Tibial artery (tissue), 4 donors: ENCODE data around the gene ANGPTL4.
A peak's percentile ranks its signal among the peaks of the same experiment; 100 is the strongest.
"Not testable (repeated sequence)": the region's sequence is repeated elsewhere in the genome, so short reads cannot be mapped to it uniquely, and the experiment has no call there.

ENCODE experiments used
- DNase-seq, 2 donors: peaks; one replicate each; pipeline ENCODE4 v3.0.0-alpha.2; 2019
- H3K27ac ChIP-seq, 2 donors: fragments of 200-600 bp; sonication (generic) in 1 of 2; 1 replicate in 1 of 2; 2 replicates in 1 of 2; pipeline ENCODE4 v1.5.1; 2018 to 2019; ENCODE audit warnings: mild to moderate bottlenecking in 1 of 2
- H3K27me3 ChIP-seq, 2 donors: fragments of 200-600 bp; sonication (generic) in 1 of 2; one replicate each; pipeline versions ENCODE4 v1.5.1 to v1.6.0; 2016 to 2019
- H3K36me3 ChIP-seq, 3 donors: fragments of 200-600 bp; sonication (generic) in 2 of 3; one replicate each; pipeline ENCODE4 v1.5.1; 2016 to 2019; ENCODE audit warnings: mild to moderate bottlenecking in 2 of 3
- H3K4me1 ChIP-seq, 4 donors: fragments of 200-600 bp; sonication (generic) in 2 of 4; 1 replicate in 3 of 4; 2 replicates in 1 of 4; pipeline ENCODE4 v1.5.1; 2016 to 2019
- H3K4me3 ChIP-seq, 2 donors: fragments of 200-600 bp; sonication (generic) in 1 of 2; 1 replicate in 1 of 2; 2 replicates in 1 of 2; pipeline ENCODE4 v1.5.1; 2018 to 2019; ENCODE audit warnings: mild to moderate bottlenecking in 2 of 2
- H3K9me3 ChIP-seq, 3 donors: fragments of 200-600 bp; sonication (generic) in 1 of 3; one replicate each; pipeline ENCODE4 v1.5.1; 2016 to 2019
- intact Hi-C: fragments of 100-400 bp; cut with DNase I; formaldehyde crosslinking; loops from one replicate; pipeline ENCODE4 v1.15.0; 2023; ENCODE audit warnings: low total_unique reads
- TF ChIP-seq, protein P1 (sequence below), 2 experiments: fragments of 200-600 bp in 1 of 2; fragments of 450-650 bp in 1 of 2; IDR thresholded peaks; one replicate each; pipeline ENCODE4 v1.5.1; 2017 to 2019; ENCODE audit warnings: antibody characterized with exemption in 2 of 2, mild to moderate bottlenecking in 1 of 2, moderate library complexity in 1 of 2

ANGPTL4 gene

DNA sequence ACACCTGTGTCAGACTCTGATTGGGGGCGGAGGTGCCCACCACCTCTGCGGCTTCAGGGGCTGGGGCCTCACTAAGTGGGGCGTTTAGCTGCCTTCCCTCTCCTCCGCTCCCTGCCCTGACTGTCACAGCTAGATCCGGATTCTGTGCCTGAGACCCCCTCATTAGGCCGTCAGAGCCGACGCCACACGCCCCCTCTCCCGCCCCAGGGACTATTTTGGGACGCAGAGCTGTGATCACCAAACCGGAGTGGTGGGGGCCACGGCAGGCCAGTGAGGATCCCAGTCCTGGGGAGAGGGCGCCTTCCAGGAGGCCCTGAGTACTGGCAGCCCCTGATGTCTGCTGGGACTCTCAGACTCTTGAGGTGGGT is 21.7 kb upstream of the ANGPTL4 start:
- TF ChIP-seq, protein P1, sequence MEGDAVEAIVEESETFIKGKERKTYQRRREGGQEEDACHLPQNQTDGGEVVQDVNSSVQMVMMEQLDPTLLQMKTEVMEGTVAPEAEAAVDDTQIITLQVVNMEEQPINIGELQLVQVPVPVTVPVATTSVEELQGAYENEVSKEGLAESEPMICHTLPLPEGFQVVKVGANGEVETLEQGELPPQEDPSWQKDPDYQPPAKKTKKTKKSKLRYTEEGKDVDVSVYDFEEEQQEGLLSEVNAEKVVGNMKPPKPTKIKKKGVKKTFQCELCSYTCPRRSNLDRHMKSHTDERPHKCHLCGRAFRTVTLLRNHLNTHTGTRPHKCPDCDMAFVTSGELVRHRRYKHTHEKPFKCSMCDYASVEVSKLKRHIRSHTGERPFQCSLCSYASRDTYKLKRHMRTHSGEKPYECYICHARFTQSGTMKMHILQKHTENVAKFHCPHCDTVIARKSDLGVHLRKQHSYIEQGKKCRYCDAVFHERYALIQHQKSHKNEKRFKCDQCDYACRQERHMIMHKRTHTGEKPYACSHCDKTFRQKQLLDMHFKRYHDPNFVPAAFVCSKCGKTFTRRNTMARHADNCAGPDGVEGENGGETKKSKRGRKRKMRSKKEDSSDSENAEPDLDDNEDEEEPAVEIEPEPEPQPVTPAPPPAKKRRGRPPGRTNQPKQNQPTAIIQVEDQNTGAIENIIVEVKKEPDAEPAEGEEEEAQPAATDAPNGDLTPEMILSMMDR (IDR thresholded peaks at IDR 0.05), result no peak
- Histone ChIP-seq H3K4me3 (peak overlapping the region; percentile 81), H3K4me1 (peaks cover 0 to 17% (median 8%) of the 10 kb centered on the region in 4 donors), H3K27me3 (no peaks in the 10 kb centered on the region), H3K9me3 (no peaks in the 10 kb centered on the region), H3K27ac (peak overlapping the region; percentile 81 to 89), H3K36me3 (no peaks in the 10 kb centered on the region)
- intact Hi-C loops, result no loop called here
- DNase-seq, result no peak

DNA sequence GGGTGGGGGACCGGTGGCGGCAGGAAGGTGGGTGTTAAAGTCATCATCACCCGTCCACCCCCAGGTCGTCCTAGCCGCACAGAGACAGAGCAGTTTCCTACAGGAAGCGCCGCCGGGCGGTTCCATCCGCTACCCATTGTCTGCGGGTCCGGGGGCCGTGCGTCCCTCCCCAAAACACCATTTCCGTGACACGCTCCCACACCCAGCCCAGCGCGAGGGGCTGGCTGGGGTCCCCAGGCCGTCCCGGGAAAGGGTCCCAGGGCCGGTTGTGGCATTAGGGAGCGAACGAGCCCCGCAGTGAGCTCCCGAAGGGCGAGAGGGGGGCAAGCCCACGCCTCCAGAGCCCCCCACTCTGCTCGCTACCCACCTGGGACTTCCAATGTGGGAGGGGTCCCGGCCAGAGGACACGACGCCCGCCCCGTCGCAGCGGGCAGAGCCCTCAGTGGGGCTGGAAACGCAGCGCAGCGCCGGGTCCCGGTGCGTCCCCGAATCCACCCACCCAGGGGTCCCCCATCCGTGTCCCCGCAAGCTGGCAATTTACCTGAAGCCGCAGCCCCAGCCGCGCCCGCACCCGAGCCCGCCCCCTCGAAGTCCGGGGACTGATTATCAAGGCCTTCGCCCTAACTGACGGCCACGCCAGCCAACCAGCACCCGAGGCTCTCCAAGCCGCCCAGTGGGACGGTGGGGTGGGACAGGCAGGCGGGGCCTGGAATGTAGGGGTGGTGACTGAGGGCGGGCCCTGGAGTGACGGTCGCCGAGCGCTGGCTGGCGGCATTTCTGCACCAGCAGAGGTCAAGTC is 21.1 kb upstream of the ANGPTL4 start, which contains the start of gene KANK3:
Gene KANK3 (minus strand): TSS at position 579 of the 799 bp plus-strand sequence. CDS start 5,434 bp downstream, outside the sequence.
- no peaks in the 10 kb centered on the region for H3K9me3 ChIP-seq
- H3K4me3 ChIP-seq, result peak within 1 kb of the TSS; percentile 81
- no peaks in the 10 kb centered on the region for H3K36me3 ChIP-seq
- TF ChIP-seq, protein P1 (IDR thresholded peaks at IDR 0.05), result no peak
- H3K27ac ChIP-seq, result peak within 1 kb of the TSS; percentile 81 to 89
- no peaks in the 10 kb centered on the region for H3K27me3 ChIP-seq
- intact Hi-C loops, result no loop called here
- DNase-seq, result peak; percentile 94 to 98
- H3K4me1 ChIP-seq, result peaks cover 0 to 20% (median 8%) of the 10 kb centered on the region in 4 donors

DNA sequence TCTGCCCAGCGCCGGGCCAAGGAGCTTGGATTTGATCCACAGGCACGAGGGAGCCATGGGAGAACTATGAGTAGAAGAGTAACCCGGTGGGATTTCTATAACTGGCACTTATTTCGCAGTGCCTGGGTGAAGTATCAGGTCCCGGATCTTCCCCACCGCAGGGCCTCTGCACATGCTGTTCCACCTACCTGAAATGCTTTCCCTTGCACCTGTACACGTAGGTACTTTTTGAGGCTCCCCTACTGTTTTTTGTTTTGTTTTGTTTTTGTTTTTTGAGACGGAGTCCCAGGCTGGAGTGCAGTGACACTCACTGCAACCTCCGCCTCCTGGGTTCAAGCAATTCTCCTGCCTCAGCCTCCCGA is 20.5 kb upstream of the ANGPTL4 start:
- TF ChIP-seq, protein P1 (IDR thresholded peaks at IDR 0.05), result no peak
- intact Hi-C loops, result no loop called here
- Histone ChIP-seq H3K4me1 (peaks cover 0 to 23% (median 9%) of the 10 kb centered on the region in 4 donors), H3K4me3 (peak overlapping the region; percentile 81), H3K36me3 (no peaks in the 10 kb centered on the region), H3K27me3 (no peaks in the 10 kb centered on the region), H3K9me3 (no peaks in the 10 kb centered on the region), H3K27ac (peak overlapping the region; percentile 8 to 44)
- no peak for DNase-seq

DNA sequence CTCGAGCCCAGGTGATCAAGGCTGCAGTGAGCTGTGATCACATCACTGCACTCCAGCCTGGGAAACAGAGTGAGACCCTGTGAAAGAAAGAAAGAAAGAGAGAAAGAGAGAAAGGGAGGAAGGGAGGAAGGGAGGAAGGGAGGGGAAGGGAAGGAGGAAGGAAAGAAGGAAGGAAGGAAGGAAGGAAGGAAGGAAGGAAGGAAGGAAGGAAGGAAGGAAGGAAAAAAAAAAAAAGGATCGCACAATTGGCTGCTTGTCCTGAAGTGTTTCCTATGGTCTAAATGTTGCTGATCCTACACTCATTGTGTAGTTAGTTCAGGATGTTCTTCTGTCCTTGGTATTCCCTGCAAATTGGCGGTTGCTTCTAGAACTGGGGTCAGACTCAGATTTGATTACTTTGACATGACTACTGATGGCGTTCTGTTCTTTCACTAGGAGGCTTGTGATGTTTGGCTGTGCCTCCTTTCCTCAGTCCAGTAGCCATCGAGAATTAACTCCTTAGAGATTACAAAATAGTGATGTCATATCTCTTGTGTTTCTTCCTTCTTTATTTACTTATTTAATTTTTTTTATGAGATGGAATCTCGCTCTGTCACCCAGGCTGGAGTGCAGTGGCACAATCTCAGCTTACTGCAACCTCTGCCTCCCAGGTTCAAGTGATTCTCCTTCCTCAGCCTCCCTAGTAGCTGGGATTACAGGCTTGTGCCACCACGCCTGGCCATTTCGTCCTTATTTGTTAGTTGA is 14.2 kb upstream of the ANGPTL4 start:
- intact Hi-C loops, result loop anchor here (5.0 kb wide), 1 partner anchor 162 kb away; the partner anchor contains the start of gene ZNF414
- not testable (repeated sequence) for H3K36me3 ChIP-seq, H3K9me3 ChIP-seq, H3K27ac ChIP-seq, H3K27me3 ChIP-seq, DNase-seq, H3K4me3 ChIP-seq
- peaks cover 0 to 37% (median 15%) of the 10 kb centered on the region in 4 donors for H3K4me1 ChIP-seq

- H3K27ac ChIP-seq, result peak overlapping the region; percentile 36 to 72
These were observed 11.7 kb upstream of the ANGPTL4 start for GRCh38 chr19:8352134-8352827.

DNA sequence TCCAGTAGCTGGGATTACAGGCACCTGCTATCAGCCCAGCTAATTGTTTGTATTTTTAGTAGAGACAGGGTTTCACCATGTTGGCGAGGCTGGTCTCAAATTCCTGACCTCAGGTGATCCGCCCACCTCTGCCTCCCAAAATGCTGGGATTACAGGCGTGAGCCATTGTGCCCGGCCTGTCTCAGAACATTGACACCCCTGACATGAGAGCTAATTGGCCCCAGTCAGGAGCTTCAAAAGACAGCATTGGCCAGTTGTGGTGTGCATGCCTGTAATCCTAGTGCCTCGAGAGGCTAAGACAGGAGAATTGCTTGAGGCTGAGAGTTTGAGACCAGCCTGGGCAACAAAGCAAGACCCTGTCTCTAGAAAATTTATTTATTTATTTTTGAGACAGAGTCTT is 11.1 kb upstream of the ANGPTL4 start:
- Histone ChIP-seq H3K27ac (peak overlapping the region; percentile 36 to 72), H3K4me3 (peak overlapping the region in 1 of 2 donors; percentile 38), H3K4me1 (peaks cover 0 to 48% (median 21%) of the 10 kb centered on the region in 4 donors)
- DNase-seq, H3K36me3 ChIP-seq, H3K27me3 ChIP-seq, H3K9me3 ChIP-seq: not testable (repeated sequence)
- intact Hi-C loops, result loop anchor here (5.0 kb wide), 1 partner anchor 159 kb away; the partner anchor contains the start of gene ZNF414

More at GRCh38 chr19:8352134-8352827, 11.7 kb upstream of the ANGPTL4 start:
- Histone ChIP-seq H3K4me3 (peak overlapping the region; percentile 20 to 38), H3K4me1 (peaks cover 0 to 51% (median 22%) of the 10 kb centered on the region in 4 donors), H3K27me3 (no peaks in the 10 kb centered on the region), H3K36me3 (no peaks in the 10 kb centered on the region), H3K9me3 (no peaks in the 10 kb centered on the region)
- DNase-seq, result no peak
- intact Hi-C loops, result loop anchor here (5.0 kb wide), 1 partner anchor 160 kb away; the partner anchor contains the start of gene ZNF414
- TF ChIP-seq, protein P1 (IDR thresholded peaks at IDR 0.05), result no peak
